ENCODE results near the gene POLH.
"Not testable (repeated sequence)": the region's sequence is repeated elsewhere in the genome, so short reads cannot be mapped to it uniquely, and the experiment has no call there.

Gene POLH

DNA sequence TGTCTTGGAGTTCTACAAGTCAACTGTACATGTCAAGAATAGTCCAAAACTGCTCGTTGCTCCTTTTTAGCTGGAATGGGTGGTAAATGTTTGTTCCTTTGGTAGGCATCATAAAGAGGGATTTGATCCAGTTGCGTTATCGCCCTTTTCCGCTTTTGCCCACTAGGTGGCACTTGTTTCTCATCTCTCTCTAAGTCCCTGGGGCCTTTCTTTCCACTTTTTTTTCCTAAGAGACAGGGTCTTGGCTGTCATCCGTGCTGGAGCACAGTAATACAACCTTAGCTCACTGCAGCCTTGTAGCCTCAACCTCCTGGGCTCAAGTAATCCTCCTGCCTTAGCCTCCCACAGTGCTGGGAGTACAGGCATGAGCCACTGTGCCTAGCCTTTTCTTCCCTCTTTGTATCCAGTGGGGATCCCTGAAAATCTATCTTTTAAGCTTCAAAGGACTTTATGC is 32.4 kb downstream of the POLH start:
- DNase-seq = peak; percentile 53

DNA sequence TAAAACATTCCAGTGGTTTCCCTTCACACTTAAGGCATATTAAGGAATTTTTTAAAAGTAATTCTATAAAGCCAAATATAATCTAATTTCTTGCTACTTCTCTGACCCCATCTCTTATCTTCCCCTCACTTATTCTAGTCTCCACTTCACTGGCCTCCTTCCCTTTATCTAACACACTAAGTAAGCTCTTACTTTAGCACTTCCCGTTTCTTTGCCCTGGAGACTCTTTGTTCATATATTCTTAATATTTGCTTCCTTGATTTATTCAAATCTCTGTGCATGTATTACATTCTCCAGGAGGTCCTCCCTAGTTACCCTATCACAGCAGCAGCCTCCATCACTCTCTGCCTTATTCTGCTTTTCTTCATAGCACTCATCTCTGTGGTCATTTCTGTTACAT is 32.8 kb downstream of the POLH start:
- no peak for DNase-seq

DNA sequence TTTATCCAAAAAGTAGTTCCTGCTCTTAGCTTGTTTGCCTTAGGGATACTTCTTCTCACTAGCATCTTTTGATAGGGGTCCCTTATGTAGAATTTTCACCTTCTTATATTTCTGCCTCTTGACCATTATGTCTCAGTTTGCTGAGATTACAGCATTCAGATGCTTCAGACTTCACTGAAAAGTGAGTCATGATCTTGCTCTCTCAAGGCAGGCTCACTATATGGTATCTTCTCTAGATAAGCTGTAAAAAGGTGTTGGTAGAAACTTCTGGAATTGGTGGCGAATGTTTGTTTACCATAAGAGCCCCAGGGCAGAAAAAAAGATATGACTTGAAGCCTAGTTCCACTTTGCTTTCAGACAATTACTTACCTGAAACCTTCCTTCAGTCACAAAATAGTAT is 33.4 kb downstream of the POLH start:
- DNase-seq = no peak

DNA sequence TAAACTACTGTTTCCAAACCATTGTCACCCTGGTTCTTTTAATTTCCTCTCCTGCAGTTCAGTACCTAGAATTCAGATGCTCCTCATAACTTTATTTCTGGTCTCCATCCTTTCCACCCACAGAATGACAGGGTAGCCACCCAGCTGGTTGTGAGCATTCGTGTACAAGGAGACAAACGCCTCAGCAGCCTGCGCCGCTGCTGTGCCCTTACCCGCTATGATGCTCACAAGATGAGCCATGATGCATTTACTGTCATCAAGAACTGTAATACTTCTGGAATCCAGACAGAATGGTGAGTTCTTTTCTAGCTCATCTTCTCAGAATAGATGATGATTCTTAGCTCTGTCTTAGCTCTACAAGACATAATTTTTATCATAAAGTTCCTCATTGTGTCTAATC is 34.4 kb downstream of the POLH start:
- DNase-seq = no peak

DNA sequence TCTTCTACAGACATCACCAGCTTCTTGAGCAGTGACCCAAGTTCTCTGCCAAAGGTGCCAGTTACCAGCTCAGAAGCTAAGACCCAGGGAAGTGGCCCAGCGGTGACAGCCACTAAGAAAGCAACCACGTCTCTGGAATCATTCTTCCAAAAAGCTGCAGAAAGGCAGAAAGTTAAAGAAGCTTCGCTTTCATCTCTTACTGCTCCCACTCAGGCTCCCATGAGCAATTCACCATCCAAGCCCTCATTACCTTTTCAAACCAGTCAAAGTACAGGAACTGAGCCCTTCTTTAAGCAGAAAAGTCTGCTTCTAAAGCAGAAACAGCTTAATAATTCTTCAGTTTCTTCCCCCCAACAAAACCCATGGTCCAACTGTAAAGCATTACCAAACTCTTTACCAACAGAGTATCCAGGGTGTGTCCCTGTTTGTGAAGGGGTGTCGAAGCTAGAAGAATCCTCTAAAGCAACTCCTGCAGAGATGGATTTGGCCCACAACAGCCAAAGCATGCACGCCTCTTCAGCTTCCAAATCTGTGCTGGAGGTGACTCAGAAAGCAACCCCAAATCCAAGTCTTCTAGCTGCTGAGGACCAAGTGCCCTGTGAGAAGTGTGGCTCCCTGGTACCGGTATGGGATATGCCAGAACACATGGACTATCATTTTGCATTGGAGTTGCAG is 37.9 kb downstream of the POLH start:
- no peak for DNase-seq

DNA sequence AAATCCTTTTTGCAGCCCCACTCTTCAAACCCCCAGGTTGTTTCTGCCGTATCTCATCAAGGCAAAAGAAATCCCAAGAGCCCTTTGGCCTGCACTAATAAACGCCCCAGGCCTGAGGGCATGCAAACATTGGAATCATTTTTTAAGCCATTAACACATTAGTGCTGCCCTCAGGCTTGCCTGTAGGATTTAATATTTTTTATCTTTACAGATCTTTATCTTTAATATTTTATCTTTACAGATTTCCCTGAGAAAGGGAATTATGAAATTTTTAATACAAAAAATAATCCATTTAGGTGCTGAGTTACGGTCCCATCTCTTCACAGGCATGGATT is 38.4 kb downstream of the POLH start:
- no peak for DNase-seq

DNA sequence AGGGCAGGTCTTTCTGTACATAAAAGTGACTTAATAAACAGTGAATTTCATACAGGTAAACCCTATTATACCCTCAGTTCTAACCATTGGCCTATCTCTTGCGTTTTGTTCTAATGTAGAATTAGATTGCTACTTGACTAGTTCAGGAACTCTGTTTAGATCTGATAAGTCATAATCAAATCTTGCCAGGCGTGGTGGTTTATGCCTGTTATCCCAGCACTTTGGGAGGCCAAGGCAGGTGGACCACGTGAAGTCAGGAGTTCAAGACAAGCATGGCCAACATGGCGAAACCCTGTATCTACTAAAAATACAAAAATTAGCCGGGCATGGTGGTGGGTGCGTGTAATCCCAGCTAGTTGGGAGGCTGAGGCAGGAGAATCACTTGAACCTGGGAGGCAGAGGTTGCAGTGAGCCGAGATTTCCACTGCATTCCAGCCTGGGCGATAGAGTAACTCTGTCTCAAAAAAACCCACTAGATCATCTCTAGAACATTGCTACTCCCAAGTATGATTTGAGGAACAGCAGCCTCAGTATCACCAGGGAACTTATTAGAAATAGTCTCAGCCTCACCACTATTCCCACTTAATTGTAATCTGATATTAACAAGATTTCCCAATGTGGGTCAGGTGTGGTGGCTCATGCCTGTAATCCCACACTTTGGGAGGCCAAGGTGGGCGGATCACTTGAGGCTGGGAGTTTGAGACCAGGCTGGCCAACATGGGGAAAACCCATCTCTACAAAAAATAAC is 40.9 kb downstream of the POLH start:
- no peak for DNase-seq

DNA sequence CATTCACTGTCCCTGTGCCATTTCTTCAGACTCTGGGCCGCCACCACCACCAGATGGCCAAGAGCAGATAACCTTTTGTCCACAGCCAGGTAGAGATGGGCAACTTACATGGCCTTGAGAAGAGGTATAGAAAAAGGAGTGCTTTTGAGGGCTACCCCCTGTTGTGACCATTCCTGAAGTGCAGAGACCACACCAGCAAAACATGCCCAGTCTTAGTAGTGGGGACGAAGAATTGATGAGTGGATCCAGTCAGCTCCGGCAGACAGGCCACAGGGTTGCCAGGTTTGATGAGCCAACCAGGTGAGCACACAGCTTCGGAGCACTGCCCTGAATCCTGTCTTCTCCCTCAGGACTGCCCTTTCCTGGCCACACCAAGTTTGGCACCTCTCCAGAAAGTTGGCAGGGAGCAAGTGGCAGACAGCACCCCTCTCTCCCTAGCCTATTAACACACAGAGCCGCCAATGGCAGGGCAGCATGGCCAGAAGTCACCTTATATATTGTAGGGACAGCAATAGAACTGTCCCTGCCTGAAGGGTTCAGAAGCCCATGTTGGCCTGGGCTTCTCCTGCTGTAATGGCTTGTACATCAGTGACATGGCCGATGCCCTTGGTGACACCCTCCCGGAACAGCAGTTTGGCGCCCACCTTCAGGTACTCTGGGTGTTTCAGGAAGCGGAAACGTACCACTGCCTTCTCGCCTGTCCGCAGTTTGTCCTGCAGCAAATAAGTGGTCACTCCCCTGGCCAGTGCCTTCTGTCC is 45.3 kb downstream of the POLH start:
- no peak for DNase-seq

DNA sequence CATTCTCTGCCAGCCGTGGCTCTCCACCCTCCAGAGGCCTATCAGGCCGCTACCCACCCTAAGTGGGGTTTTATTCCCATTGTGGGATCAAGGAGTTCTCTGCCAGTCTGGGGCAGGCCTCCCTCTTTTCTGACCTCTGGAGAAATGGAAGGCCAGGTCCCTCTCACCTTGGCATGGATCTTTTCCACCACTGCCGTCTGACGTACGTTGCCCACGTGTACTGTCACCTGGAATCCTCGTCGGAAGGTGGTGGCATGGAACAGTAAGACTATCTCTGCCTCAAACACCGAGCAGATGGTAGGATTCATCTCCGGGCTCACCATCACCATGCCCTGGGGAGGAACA is 45.8 kb downstream of the POLH start:
- DNase-seq = no peak

DNA sequence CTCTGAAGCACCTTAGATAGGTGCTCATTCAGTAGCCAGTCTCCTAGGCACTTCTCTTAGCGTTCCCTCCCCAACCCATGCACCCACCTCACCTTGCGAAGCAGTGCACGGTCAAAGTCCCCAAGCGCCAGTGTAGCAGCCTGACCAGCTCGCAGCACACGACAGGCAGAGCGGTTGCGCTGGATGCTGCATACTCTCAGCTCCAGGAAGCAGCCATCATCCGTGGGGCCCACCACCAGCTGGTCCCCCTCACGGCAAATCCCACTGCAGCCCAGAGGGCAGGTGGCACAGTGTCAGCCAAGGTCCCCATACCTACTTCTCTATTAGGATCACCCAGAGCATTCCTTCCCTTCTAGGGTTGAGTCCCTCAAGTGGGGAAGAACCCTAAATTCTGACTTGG is 46.6 kb downstream of the POLH start:
- DNase-seq = no peak

DNA sequence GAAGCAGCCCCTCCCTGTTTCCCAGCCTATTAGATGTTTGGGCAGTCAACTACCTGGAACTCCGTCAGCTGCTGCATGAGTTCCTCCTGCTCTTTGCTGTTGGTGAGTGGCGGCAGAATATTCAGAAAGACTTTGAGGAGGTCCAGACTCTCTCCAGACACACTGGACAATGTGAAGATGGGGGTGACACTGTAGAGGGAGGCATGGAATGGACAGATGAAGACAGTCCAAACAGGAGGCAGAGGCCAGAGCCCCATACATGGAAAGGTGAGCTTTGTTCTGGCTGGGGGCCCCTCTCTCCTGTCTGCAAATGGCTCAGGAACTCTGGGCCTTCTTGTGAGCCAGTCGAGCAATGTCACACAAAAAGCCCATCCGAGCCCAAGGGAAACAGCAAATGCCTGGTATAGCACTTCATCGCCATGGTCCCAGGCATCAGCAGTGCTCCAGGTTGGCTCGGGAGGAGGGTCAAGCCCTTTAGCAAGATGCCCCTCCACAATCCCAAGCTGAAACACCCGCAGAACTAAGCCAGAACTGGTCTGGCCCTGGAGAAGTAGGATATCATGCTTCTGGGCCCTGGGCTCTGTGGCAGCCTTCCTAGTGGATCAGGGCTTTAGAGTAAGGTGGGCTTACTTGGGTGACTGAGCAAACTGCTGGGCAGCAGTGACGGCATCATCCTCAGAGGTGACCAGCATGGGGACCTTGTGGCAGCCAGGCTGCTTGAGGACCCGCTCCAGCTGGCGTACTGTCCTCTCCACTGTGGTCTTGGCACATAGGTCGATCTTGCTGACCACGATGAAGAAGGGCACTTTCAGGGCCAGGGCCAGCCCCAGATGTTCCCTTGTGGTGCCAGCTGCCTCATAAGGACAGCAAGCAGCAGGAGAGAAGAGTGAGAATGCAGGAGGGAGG is 48.1 kb downstream of the POLH start:
- DNase-seq = no peak

DNA sequence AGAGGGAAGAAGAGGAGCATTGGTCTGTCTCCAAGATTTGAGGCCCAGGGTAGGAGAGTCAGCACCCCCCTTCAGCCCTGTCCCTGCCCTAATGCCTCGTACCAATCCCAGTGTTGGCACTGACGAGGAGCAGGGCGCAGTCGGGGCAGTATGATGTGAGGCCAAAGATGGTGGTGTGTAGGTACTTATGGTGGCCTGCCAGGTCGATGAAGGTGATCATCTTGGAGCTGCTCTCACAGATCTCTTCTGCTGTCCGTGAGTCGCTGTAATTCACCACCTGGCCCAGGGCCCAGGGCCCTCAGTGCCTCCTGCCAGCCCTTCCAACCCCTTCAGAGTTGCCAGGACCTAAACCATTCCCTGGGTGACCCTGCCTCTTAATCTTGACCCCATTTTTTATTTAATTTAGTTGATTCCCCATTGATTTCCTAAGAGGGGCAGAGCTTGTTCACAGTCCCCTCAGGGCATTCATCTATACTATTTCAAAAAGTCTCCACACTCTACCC is 48.9 kb downstream of the POLH start:
- DNase-seq = no peak

DNA sequence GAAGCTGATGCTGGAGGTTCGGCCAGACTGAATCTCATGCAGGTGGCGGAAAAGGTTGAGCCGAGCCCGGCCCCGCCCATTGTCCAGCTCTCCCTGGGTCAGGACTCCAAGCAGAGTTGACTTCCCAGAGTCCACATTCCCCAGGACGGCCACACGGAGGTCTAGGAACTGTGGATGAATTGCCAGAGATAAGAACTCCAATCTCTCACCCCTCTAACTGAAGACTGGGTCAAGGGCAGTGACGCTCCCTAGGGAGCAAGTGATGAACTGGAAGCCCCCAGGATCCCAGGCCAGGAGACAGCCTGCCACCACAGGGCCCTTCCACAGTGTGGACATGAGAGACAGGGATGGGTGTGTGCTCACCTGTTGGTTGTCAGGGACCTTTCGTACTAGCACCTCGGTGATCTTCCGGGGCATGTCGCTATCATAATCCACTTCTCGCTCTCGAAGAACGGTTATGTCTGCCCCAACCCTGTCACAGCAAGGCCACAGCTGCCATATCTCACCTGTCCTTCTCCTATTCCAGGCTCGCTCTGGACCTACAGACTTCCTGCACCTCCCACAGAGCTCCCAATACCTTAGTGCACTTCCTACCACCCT is 49.5 kb downstream of the POLH start:
- no peak for DNase-seq

DNA sequence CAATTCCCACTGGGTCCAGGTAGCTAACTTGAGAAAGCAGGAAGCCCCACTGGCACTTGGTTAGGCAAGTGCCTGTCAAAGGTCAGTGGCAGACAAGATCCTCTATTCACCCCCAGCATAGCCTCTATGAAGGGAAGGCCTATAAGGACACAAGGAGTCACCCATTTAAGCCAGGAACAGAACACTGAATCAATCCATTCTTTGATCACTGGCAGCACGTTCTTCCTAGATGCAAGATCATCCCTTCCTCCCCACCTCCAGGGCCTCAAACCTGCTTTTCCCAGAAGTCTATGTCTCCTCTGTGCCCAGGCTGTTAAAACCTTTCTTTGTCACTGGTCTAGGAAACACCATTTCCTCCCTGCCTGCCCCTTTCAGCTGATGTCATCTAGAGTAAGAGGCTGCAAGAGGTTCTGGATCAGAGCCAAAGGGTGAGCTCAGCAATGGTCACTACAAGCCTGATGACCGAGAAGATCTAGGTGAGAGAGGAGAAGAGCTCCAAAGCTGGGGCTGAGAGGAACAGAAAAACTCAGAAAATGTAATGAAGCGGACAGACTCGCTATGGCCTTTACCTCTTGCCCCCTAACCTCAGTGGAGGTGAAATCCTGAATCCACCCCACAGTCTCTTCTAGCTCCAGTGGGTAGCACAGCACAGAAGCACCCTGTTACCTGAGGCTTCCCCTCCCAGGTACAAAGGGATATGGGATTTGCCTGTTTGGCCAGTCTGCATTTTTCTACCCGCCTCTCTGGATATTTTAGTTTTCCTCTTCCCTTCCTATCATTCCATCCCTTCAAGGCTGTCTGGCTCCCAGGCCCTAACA is 51.2 kb downstream of the POLH start:
- peak; percentile 62 for DNase-seq

DNA sequence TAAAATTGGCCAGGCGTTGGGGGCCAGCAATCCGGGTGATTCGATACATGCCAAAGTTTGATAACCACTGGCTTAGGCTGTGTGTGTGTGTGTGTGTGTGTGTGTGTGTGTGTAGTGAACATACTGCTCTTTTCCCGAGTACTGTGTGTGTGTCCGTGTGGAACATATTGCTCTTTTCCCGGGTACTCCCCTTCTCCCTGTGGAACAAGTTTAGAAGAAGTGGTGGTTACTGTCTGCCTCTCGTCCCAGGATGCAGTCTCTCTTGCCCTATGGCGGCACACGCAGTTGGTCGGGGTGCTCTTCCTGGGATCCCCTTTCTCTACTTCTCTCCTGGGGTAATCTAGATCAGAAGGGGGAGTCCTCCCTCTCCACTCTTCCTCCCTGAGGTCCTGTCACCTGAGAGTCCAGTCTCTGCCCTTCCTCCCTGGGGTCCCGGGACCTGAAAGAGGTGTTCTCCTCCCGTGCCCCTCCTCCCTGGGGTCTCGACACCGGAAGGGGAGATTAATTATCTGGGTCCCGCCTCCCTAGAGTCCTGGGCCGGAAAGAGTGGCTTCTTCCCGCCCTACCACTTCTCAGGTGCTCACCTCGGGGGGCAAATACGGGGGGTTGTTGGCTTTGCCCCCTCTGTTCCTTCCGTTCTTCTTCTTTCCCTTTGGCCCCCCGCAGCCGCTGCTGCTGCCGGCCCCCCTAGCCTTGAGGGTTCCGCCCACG is 52.6 kb downstream of the POLH start:
- peak; percentile 54 for DNase-seq

DNA sequence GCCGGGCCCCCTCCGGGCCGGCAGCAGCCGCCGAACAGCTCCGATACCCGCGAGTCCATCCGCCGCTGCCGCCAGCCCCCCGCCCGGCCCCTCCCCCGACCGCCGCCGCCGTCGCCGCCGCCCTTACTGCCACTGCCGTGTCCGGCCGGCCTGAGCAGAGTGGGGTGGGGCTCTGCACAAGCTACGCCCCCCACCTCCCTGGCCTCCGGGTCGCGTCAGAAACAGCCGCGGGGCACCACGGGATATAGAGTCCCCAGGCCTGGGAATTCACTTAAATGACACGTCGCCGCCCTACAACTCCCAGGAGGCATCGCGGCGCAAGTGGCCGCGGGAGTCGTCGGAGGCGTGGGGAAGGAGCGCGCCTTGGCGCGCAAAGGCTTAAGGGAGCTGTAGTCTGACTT is 53.1 kb downstream of the POLH start, which contains the start of gene GTPBP2:
GTPBP2 (minus strand) TSS at position 161 of the 401 bp plus-strand sequence; CDS start at position 59, 102 bp downstream.
- DNase-seq = peak; percentile 97

DNA sequence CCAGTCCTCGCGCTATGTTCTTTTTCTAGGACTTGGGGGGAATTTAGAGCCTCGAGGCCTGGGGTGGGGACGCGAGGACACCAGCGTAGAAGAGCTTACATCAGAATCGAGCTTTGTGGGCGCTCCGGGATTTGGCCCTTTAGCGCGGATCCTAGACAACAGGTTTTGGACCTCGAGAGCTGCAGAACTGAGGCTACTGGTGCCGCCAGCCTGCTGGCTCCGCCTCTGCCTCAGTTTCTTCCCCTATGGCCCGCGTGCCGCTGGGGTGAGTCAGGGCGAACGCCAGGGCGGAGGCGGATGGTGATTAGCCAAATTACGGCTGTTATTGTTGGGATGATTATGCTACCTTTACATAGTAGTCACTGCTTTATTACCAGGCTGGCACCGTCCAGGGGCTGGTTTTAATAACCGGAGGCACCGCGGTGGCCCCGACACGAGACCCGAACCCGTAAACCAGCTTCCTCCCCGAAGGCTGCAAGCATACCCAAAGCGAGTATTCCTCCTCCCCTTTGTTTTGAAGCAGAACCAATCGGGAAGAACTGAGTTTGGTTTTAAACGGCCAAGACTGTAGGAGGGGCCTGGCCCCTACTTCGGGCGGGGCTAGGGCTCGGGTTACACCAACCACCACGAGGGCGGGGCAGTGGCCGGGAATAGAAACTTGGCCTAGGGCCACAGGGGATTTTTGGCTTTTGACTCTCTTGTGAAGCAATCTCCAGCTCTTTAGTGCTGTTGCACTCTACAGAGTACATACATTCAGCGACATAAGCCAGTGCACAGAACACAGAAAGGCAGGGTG is 53.7 kb downstream of the POLH start:
- DNase-seq = peak; percentile 97

DNA sequence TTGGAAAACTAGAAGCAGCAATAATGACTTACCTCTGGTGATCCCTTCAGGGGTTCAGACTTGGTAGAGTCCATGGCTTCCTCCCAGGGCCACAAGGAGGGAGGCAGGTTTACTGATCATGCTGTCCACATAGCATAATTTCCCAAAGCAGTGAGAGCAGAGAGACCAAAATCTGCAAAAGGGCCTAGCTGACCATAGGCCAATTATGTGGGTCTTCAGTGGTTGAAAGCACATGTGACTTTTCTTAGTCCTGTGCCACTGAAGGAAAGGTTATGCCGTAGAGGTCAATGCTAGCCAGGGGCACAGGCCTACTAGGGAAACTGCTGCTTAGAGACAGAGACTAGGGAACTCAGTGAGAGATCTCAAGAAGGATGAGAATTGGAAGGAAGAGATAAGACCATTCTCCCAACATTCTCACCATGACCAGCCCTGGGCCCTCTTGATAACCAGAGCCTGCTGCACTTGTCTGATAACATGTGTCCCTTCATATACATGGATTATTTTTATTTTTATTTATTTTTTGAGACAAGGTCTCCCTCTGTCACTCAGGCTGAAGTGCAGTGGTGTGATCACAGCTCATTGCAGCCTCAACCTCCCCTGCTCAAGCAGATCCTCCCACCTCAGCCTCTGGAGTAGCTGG is 55.1 kb downstream of the POLH start:
- DNase-seq = no peak

DNA sequence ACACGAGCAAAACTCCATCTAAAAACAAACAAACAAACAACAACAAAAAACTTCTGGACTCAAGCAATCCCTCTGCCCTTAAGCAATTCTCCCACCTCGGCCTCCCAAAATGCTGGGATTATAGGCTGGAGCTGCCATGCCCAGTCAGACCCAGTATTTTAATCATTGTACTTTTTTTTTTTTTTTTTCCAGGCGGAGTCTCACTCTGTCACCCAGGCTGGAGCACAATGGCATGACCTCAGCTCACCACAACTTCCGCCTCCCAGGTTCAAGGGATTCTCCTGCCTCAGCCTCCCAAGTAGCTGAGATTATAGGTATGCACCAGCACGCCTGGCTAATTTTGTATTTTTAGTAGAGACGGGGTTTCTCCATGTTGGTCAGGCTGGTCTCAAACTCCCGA is 57.0 kb downstream of the POLH start:
- not testable (repeated sequence) for DNase-seq
